Liver (tissue), 9 donors: Measurements from ENCODE around the gene RAB3B. TPM values are rescaled to one million over a fixed set of nuclear protein-coding genes. Genes with fewer than 3 reads are reported as not detected.

Experiments used
- DNase-seq: peaks from one replicate; pipeline ENCODE4 v3.0.0-alpha.2; 2017; ENCODE audit warnings: low spot score
- H3K27ac ChIP-seq, 2 donors: one replicate each; pipeline ENCODE4 v1.7.0; 2013; ENCODE audit warnings: inconsistent platforms in 2 of 2, low read length in 2 of 2, control low read depth in 1 of 2, low read depth in 1 of 2, mild to moderate bottlenecking in 1 of 2
- H3K27me3 ChIP-seq, 4 donors: one replicate each; pipeline versions ENCODE4 v1.6.1 to v1.7.0; 2013; ENCODE audit warnings: low read length in 3 of 4, inconsistent platforms in 1 of 4, mild to moderate bottlenecking in 1 of 4, moderate library complexity in 1 of 4; ENCODE audit not compliant: control insufficient read depth in 4 of 4, insufficient read depth in 4 of 4
- H3K36me3 ChIP-seq, 4 donors: one replicate each; pipeline versions ENCODE4 v1.6.1 to v1.7.0; 2013; ENCODE audit warnings: low read length in 3 of 4, mild to moderate bottlenecking in 3 of 4, low read depth in 1 of 4, moderate library complexity in 1 of 4; ENCODE audit not compliant: control insufficient read depth in 4 of 4, insufficient read depth in 3 of 4
- H3K4me1 ChIP-seq, 4 donors: one replicate each; pipeline versions ENCODE4 v1.6.1 to v1.7.0; 2013; ENCODE audit warnings: low read length in 3 of 4, mild to moderate bottlenecking in 3 of 4, moderate library complexity in 1 of 4; ENCODE audit not compliant: control insufficient read depth in 4 of 4, insufficient read depth in 4 of 4
- H3K4me3 ChIP-seq, 3 donors: one replicate each; pipeline versions ENCODE4 v1.6.1 to v1.7.0; 2013; ENCODE audit warnings: low read length in 3 of 3, control low read depth in 1 of 3, low read depth in 1 of 3, mild to moderate bottlenecking in 1 of 3
- H3K9ac ChIP-seq, 2 donors: one replicate each; pipeline ENCODE4 v1.7.0; 2013; ENCODE audit warnings: low read length in 2 of 2, mild to moderate bottlenecking in 2 of 2, moderate library complexity in 2 of 2, control low read depth in 1 of 2, low read depth in 1 of 2
- H3K9me3 ChIP-seq, 4 donors: one replicate each; pipeline versions ENCODE4 v1.6.1 to v1.7.0; 2013; ENCODE audit warnings: low read length in 3 of 4; ENCODE audit not compliant: control insufficient read depth in 4 of 4
- ATF3 ChIP-seq: IDR thresholded peaks from 2 replicates; pipeline ENCODE4 v1.6.1; 2016; ENCODE audit warnings: antibody characterized with exemption
- CTCF ChIP-seq: fragments of 150-350 bp; IDR thresholded peaks from 2 replicates; pipeline ENCODE4 v1.5.1; 2017; ENCODE audit warnings: improper control_type of control experiment, low read depth, low read length; ENCODE audit not compliant: missing input control
- EGR1 ChIP-seq, 2 donors: IDR thresholded peaks; 2 replicates each; pipeline ENCODE4 v1.6.1; 2016 to 2018; ENCODE audit warnings: antibody characterized with exemption in 2 of 2, low read depth in 2 of 2
- FOXA1 ChIP-seq: IDR thresholded peaks from 2 replicates; pipeline ENCODE4 v1.6.1; 2016; ENCODE audit warnings: antibody characterized with exemption
- FOXA2 ChIP-seq: IDR thresholded peaks from 2 replicates; pipeline ENCODE4 v1.6.1; 2016; ENCODE audit warnings: antibody characterized with exemption
- GABPA ChIP-seq, 2 donors: IDR thresholded peaks in 1 of 2; conservative IDR thresholded peaks in 1 of 2; 2 replicates each; pipeline ENCODE4 v1.6.1; 2016; ENCODE audit warnings: antibody characterized with exemption in 2 of 2, mild to moderate bottlenecking in 1 of 2, moderate library complexity in 1 of 2
- HNF4A ChIP-seq, 2 donors: conservative IDR thresholded peaks; 2 replicates each; pipeline ENCODE4 v1.6.1; 2016; ENCODE audit warnings: antibody characterized with exemption in 2 of 2, mild to moderate bottlenecking in 2 of 2
- HNF4G ChIP-seq: IDR thresholded peaks from 2 replicates; pipeline ENCODE4 v1.6.1; 2016; ENCODE audit warnings: antibody characterized with exemption
- JUND ChIP-seq, 2 donors: IDR thresholded peaks; 2 replicates each; pipeline ENCODE4 v1.6.1; 2016; ENCODE audit warnings: antibody characterized with exemption in 2 of 2
- MAX ChIP-seq: IDR thresholded peaks from 2 replicates; pipeline ENCODE4 v1.6.1; 2016; ENCODE audit warnings: antibody characterized with exemption
- NR2F2 ChIP-seq: IDR thresholded peaks from 2 replicates; pipeline ENCODE4 v1.6.1; 2016; ENCODE audit warnings: antibody characterized with exemption
- RAD21 ChIP-seq, 2 donors: IDR thresholded peaks; 2 replicates each; pipeline ENCODE4 v1.6.1; 2016; ENCODE audit warnings: antibody characterized with exemption in 2 of 2, mild to moderate bottlenecking in 2 of 2
- REST ChIP-seq: IDR thresholded peaks from 2 replicates; pipeline ENCODE4 v1.6.1; 2016; ENCODE audit warnings: antibody characterized with exemption, mild to moderate bottlenecking
- RXRA ChIP-seq, 2 donors: IDR thresholded peaks; 2 replicates each; pipeline ENCODE4 v1.6.1; 2017 to 2018; ENCODE audit warnings: antibody characterized with exemption in 2 of 2, mild to moderate bottlenecking in 1 of 2
- SP1 ChIP-seq: IDR thresholded peaks from 2 replicates; pipeline ENCODE4 v1.6.1; 2018; ENCODE audit warnings: antibody characterized with exemption, mild to moderate bottlenecking
- TAF1 ChIP-seq: conservative IDR thresholded peaks from 2 replicates; pipeline ENCODE4 v1.6.1; 2016; ENCODE audit warnings: antibody characterized with exemption, mild to moderate bottlenecking
- YY1 ChIP-seq: IDR thresholded peaks from 2 replicates; pipeline ENCODE4 v1.6.1; 2016; ENCODE audit warnings: antibody characterized with exemption, mild to moderate bottlenecking
- ZBTB33 ChIP-seq: IDR thresholded peaks from 2 replicates; pipeline ENCODE4 v1.6.1; 2016; ENCODE audit warnings: antibody characterized with exemption
- WGBS: extraction: QIAGEN DNeasy Blood & Tissue Kit; methylation state at CpG from one replicate; pipeline ENCODE4 v1.1.7; 2013; 5-methylcytosine and 5-hydroxymethylcytosine counted together
- polyA plus RNA-seq, 2 donors: library from polyadenylated mRNA; stranded (reverse) in 1 of 2; unstranded in 1 of 2; fragments of 200-250 nt in 1 of 2; fragments of >200 nt in 1 of 2; fragmentation: Nextera tagmentation in 1 of 2; extraction: Ambion mirVana in 1 of 2; gene quantifications; one replicate each; pipeline versions ENCODE4 v1.2.1 to v1.2.3, GENCODE V29; 2013 to 2015
- total RNA-seq, 2 donors: library from RNA; depleted of rRNA; stranded (reverse); fragments of >200 nt; gene quantifications; one replicate each; pipeline ENCODE4 v1.2.3, GENCODE V29; 2014
- donor health status: healthy.
- donor health status: healthy.
- donor health status: healthy.
- donor health status: healthy.
- donor health status: healthy.

RAB3B gene
- total and polyA plus RNA-seq, 4 donors = 0.17 to 5.4 (median 0.32) TPM

DNA sequence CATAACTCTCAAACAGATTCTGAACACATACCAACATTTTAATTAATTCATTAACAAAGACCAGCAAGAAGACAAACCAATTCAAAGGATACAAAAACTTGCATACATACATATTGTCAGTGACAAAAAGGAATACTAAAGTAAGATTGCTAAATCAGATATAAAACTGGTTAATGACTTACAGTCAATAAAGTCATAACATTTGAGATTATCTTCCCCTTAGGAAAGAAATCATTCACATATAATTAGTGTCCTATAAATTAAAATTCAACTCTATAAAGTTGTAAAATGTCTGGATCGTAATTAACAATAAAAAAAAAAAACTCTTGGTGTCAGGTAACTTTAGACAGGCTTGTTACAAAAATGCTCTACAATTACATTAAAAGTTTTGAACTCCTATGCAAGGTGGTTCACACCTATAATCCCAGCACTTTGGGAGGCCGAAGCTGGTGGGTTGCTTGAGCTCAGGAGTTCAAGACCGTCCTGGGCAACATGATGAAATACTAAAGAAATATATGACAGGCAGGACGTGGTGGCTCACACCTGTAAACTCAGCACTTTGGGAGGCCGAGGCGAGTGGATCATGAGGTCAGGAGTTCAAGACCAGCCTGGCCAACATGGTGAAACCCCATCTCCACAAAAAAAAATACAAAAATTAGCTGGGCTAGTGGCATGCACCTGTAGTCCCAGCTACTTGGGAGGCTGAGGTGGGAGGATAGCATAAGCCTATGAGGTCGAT is 17.7 kb upstream of the RAB3B start:
- no peak for DNase-seq
- Histone ChIP-seq H3K36me3 (no peaks in the 10 kb centered on the region), H3K4me3 (no peak overlapping the region), H3K9ac (no peak overlapping the region), H3K27me3 (no peaks in the 10 kb centered on the region), H3K4me1 (no peaks in the 10 kb centered on the region), H3K9me3 (no peaks in the 10 kb centered on the region), H3K27ac (no peak overlapping the region)
- 86% methylated on average over 7 of the region's 7 CpGs for WGBS
- TF ChIP-seq JUND (IDR thresholded peaks at IDR 0.05) = no peak
- TF ChIP-seq SP1 = no peak
- TF ChIP-seq CTCF = no peak
- no peak for TF ChIP-seq FOXA1
- TF ChIP-seq ZBTB33 = no peak
- TF ChIP-seq HNF4G = no peak
- no peak for TF ChIP-seq NR2F2
- TF ChIP-seq YY1 = no peak
- TF ChIP-seq ATF3 = no peak
- TF ChIP-seq GABPA (IDR thresholded peaks at IDR 0.05 in 1 of 2, conservative IDR thresholded peaks at IDR 0.05 in 1 of 2) = no peak
- TF ChIP-seq TAF1 = no peak
- TF ChIP-seq MAX = no peak
- TF ChIP-seq EGR1 (IDR thresholded peaks at IDR 0.05; ENCODE audit: low read depth in 2 of 2) = no peak
- TF ChIP-seq FOXA2 = no peak
- TF ChIP-seq RAD21 (IDR thresholded peaks at IDR 0.05) = no peak
- no peak for TF ChIP-seq RXRA (IDR thresholded peaks at IDR 0.05)
- TF ChIP-seq HNF4A (conservative IDR thresholded peaks at IDR 0.05) = no peak

DNA sequence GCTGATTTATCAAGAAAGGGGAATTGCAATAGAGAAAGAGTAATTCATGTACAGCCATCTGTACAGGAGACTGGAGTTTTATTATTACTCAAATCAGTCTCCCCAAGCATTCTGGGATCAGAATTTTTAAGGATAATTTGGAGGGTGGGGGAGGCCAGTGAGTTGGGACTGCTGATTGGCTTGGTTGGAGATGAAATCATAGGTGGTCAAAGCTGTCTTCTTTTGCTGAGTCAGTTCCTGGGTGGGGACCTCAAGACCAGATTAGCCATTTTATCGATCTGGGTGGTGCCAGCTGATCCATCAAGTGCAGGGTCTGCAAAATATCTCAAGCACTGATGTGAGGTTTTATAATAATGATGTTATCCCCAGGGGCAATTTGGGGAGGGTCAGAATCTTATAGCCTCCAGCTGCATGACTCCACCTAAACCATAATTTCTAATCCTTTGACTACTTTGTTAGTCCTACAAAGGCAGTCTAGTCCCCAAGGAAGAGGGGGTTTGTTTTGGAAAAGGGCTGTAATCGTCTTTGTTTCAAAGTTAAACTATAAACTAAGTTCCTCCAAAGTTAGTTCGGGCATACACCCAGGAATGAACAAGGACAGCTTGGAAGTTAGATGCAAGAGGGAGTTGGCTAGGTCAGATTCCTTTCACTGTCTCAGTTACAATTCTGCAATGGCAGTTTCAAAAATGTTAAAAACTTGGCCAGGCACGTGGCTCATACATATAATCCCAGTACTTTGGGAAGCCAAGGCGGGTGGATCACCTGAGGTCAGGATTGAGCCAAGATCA is 16.9 kb upstream of the RAB3B start:
- H3K4me1 ChIP-seq = no peaks in the 10 kb centered on the region
- no peaks in the 10 kb centered on the region for H3K9me3 ChIP-seq
- no peaks in the 10 kb centered on the region for H3K27me3 ChIP-seq
- H3K27ac ChIP-seq = no peak overlapping the region
- WGBS = 60% methylated on average over 5 of the region's 5 CpGs
- no peak overlapping the region for H3K4me3 ChIP-seq
- no peak overlapping the region for H3K9ac ChIP-seq
- DNase-seq = no peak
- H3K36me3 ChIP-seq = no peaks in the 10 kb centered on the region
- TF ChIP-seq RAD21 (IDR thresholded peaks at IDR 0.05) = no peak
- TF ChIP-seq NR2F2 = no peak
- no peak for TF ChIP-seq REST
- no peak for TF ChIP-seq GABPA (IDR thresholded peaks at IDR 0.05 in 1 of 2, conservative IDR thresholded peaks at IDR 0.05 in 1 of 2)
- TF ChIP-seq ATF3 = no peak
- no peak for TF ChIP-seq RXRA (IDR thresholded peaks at IDR 0.05)
- no peak for TF ChIP-seq TAF1
- TF ChIP-seq SP1 = no peak
- TF ChIP-seq FOXA1 = no peak
- TF ChIP-seq MAX = no peak
- no peak for TF ChIP-seq JUND (IDR thresholded peaks at IDR 0.05)
- no peak for TF ChIP-seq FOXA2
- no peak for TF ChIP-seq YY1
- no peak for TF ChIP-seq HNF4G
- no peak for TF ChIP-seq CTCF
- no peak for TF ChIP-seq EGR1 (IDR thresholded peaks at IDR 0.05; ENCODE audit: low read depth in 2 of 2)
